HG03159 (cell line): ENCODE measurements around the gene TBC1D26.
"Not testable (repeated sequence)": the region's sequence is repeated elsewhere in the genome, so short reads cannot be mapped to it uniquely, and the experiment has no call there.

Experiments used
- ATAC-seq: cut with Tn5 transposase; IDR thresholded peaks from one replicate; pipeline ENCODE4 v1.9.1; 2021; ENCODE audit warnings: mild to moderate bottlenecking, moderate library complexity; ENCODE audit not compliant: unreplicated experiment

Gene TBC1D26

GRCh38 chr17:15731900-15732299 is at the start of gene TBC1D26:
Gene TBC1D26, plus strand, starts transcription at chr17:15732283. Its CDS starts 3,066 bp downstream, at chr17:15735349.
- not testable (repeated sequence) for ATAC-seq

DNA sequence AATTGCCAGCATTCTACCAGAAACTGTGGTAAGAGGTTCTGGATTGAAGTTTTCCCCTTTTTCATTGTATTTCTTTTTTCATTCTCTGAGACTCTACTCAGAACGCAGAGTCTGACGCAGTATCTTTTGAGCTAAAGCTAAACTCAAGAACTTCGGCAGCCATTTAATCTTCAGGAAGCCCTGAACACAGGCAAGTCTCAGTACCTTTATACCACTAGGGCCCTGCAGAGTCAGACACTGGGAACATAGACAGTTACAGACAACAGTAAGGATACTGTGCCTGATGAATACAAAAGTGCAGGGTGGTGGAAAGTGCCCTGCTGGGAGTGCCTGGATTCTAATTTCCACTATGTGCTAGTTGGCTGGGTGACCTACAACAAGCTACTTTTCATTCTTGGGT is 48.9 kb upstream of the TBC1D26 start:
- ATAC-seq: not testable (repeated sequence)

GRCh38 chr17:15683824-15684478 is 48.1 kb upstream of the TBC1D26 start, which contains the start of gene TRIM16:
Gene TRIM16, minus strand, starts transcription at chr17:15684311. Its CDS starts 32,702 bp downstream, at chr17:15651609.
- peak; percentile 96 for ATAC-seq

DNA sequence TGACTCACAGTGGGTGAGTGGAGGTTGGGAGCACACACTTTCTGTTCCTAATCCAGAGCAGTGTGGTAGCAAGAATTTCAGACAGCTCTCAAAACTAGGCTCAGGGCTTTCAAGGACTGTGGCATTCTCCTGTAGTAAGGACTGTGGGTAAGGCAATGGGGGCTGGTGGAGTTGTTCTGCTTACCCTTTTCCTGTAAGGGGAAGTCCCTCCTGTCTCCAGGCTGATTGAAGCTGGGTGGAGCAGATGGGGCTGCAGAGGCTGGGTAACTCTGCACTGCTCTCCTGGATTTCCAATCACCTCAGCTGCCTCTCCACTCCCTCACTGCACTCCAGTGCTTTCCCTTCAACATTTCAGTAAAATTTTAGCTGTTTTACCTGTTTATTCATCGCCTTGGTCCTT is 44.6 kb upstream of the TBC1D26 start:
- not testable (repeated sequence) for ATAC-seq

DNA sequence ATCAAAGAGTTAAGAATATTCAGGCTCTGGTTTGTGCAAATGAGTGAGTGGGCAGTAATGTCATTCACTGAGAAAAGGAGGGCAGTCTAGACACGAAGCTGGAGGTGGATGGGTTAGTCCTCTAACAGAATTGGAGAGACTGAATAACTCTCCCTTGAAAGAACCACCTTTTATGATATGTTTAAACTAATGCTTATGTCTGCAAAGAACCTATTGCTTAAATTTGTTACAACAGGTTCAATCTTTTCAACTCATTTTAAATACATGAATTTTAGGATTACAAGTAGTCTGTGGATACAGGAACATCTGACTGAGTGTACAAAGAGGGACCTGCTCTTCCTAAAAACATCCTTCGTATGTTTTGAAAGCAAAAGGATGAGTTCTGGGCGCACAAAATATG is 33.1 kb upstream of the TBC1D26 start:
- not testable (repeated sequence) for ATAC-seq

DNA sequence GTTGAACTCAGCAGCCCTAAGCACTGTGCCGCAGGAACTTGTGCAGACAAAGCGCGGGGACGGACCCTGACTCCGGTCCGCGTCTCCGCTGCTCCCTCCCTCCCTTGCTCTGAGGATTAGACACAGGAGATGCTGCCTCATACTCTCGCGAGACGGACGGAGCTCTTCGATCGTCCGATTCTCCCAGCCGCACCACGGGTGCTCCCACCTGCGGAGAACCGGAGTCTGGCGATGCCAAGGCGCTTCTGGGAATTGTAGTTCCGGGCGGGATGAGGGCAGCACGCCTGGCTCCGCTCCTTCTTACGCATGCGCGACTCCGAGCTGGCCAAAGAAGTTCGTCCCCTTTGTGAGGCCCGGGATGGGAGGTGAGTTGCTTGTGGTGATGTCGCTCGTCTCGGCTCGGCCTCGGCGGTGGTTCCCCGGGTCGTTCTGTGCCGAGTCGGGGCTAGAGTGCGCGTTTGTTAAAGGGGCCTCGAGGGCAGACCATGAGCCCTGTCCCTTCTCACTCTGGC is 32.6 kb upstream of the TBC1D26 start, which contains the start of gene ZNF286A:
TSS of gene ZNF286A (plus strand) at position 340 of the 512 bp plus-strand sequence. CDS start 578 bp downstream, outside the sequence.
- ATAC-seq: peak; percentile 94

DNA sequence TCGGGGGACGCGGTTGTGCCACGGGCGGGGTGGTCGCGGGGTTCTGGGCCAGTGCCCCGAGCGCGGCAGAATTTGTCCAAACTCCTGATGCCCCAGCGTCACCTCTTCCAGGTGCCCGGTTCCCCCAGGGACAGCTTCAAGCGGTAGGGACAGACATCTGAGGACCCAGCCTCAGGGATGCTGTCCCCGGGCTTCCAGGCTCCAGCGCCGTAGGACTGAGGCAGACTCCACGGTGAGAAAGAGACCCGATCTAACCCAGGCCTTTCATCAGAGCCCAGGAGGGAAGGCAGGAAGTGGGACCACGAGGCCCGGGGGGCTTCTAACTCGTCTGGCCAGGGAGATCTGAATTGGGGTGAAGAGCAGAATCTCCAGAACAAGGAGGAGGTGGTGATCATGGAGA is 32.1 kb upstream of the TBC1D26 start:
- not testable (repeated sequence) for ATAC-seq

GRCh38 chr17:15704239-15704638 is 27.8 kb upstream of the TBC1D26 start:
- ATAC-seq: not testable (repeated sequence)

- not testable (repeated sequence) for ATAC-seq
These were observed 27.3 kb upstream of the TBC1D26 start for GRCh38 chr17:15704813-15705212.

DNA sequence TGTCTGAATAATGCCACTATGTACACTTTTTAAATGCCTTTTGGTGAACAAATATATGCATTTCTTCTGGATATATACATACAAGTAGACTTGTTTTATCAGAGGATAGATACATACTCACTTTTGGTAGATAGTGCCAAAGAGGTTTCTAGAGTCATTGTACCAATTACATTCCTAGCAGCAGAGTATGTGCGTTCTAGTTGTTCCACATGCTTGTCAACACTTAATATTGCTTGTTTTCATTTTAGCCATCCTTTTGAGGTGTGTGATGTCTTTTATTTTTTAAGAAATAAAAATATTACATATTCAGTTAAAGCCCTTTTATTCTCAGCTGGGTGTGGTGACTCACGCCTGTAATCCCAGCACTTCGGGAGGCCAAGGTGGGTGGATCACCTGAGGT is 23.2 kb upstream of the TBC1D26 start:
- not testable (repeated sequence) for ATAC-seq

DNA sequence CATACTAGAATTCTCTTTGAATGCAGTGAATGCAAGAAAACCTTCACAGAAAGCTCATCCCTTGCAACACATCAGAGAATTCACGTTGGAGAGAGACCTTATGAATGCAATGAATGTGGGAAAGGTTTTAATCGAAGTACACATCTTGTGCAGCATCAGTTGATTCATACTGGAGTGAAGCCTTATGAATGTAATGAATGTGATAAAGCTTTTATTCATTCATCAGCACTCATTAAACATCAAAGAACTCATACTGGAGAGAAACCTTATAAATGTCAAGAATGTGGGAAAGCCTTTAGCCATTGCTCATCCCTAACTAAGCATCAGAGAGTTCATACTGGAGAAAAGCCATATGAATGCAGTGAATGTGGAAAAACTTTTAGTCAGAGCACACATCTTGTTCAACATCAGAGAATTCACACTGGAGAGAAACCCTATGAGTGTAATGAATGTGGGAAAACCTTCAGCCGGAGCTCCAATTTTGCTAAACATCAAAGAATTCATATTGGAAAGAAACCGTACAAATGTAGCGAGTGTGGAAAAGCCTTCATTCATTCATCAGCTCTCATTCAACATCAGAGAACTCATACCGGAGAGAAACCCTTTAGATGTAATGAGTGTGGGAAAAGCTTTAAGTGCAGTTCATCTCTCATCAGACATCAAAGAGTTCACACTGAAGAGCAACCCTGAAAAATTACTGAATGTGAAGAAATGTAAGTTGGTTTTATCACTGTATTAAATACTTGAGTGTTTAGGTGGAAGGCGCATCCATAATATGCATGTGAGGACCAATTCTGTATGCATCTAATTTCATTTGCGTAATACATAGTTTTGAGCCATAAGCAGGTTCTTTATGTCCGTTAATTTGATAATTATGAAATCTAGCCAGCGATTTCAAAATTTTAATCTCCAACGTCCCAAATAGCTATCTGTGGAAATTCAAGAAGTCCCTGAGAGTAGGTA is 15.2 kb upstream of the TBC1D26 start:
- not testable (repeated sequence) for ATAC-seq

GRCh38 chr17:15730535-15730934 is 1.5 kb upstream of the TBC1D26 start:
- ATAC-seq: not testable (repeated sequence)

DNA sequence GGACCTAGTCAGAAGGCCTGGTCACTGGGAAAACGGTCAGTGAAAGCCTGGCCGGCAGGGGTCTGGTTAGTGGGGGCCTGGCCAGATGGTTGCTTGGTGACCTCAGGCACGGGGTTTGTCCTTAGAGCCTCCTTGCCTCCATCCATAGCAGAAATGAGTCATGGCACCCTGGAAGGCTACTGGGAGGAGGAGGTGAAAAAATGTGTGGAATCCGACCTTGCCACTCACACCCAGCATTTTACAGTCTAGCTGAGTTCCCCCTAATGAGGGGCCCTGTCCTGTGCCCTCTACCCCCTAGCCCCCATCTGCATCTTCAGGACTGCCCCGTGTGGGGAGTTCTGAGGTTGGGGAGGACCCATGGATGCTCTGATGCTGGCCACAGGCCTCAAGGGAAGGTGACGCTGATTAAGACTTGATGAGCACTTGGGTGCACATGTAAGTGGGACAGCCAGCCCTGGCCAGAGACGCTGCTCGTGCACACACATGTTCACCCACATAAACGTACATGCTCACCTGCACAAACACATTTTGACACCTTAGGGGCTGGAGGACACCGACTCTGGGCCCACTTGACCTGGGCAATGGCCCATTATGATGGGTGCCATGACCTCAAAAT is 1.2 kb downstream of the TBC1D26 start:
- not testable (repeated sequence) for ATAC-seq

- ATAC-seq: not testable (repeated sequence)
These were observed 4.5 kb downstream of the TBC1D26 start for GRCh38 chr17:15736578-15736977.

DNA sequence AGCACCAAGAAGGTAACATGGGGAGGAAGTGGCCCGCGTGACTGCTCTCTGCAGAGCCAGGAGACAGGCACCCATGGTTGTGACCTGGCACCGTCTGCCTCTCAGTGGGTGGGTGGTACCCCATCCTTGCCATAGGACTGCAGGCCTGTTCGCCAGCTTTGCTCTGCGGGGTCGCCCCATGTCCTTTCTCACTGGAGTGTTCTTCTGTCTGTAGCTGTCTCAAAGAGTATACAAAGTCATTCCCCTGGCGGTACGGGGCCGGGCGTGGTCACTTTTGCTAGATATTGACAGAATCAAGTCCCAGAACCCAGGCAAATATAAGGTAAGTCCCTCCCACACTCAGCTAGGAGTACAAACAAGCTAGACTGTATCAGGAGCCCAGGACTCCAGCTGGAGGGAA is 6.0 kb downstream of the TBC1D26 start:
- ATAC-seq: no peak

DNA sequence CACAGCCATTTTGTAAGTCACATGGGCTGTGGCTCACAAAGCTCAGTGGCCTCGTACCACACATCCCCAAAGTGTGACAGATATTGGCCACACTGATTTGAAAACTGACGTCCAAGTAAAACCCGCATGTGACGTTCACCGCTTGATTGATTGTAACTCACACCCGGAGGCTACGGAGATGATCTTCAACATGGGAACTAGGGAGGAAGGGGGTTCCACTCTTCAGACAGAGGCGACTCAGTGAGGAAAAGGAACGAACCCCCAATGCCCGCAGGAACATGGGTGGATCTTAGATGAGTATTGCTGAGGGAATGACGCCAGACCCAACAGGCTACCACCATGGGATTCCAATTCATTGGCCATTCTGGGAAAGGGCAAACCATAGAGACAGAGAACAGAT is 7.2 kb downstream of the TBC1D26 start:
- ATAC-seq: not testable (repeated sequence)

DNA sequence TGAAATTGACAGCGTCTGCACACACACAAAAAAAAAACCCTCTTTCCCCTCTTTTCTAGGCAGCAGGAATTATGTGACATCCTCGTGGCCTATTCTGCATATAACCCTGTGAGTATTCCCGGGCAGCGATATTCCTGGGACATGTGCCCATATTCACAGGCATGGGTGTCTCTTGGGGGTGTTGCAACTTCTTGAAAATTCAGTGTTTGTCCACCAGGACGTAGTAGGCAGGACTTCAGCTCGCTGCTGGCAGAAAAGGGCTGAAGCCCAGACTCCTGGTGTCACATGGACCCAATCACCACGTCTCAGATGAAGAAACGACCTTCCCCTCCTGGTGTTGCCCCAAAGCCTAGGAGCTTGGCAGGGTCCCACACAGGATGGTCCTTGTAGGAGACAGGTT is 8.0 kb downstream of the TBC1D26 start:
- ATAC-seq: not testable (repeated sequence)

- no peak for ATAC-seq
These were observed 8.6 kb downstream of the TBC1D26 start for GRCh38 chr17:15740570-15741120.

GRCh38 chr17:15741624-15742023 is 9.5 kb downstream of the TBC1D26 start:
- no peak for ATAC-seq

DNA sequence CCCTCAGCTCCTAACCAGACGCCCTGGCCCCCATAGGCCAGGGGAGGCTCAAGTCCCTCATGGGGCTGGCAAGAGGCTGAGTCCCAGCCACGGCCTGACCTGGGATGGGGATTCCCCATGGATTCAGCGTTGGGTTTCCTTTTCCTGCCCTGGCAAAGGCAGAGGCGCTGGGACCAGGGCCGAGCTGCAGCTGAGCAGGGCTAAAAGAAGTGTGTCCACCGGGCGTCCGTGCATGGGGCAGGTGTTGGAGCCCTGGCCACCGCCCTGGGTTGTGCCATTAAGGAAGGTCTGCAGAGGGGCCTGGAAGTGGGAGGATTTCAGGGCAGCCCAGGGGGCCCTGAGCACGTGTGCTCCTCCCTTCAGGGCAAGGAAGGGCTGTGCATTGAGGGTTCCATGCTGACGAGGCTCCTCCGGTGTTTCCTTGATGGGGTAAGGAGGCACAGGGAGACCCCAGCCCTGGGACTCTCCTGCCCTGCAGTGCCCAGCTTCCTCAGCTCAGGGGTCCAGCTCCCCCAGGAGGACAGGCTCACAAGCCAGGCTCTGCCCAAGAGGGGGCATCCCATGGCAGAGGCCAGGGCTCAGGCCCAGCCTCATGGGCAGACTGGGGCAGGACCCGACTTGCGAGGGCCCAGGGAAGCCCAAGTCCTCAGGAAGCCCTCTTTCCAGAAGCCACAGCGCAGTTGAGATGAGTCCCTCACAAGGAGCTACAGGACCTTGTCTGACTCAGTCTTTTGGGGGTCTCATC is 10.1 kb downstream of the TBC1D26 start:
- no peak for ATAC-seq
